OCI-LY7 (cell line): Measurements from ENCODE around the gene ZNF625. TPM values are rescaled to one million over a fixed set of nuclear protein-coding genes. Genes with fewer than 3 reads are reported as not detected.

Experiments
- BruUV-seq: library from RNA; stranded (reverse); fragments of 400-500 nt; replicated peaks from 2 replicates; lab custom pipeline; 2021; lab: Mats Ljungman, UMichigan
- CTCF ChIA-PET: fragments of 300-600 bp; sonication (Branson Sonifier 250); formaldehyde crosslinking; loops from one replicate; lab custom pipeline; 2022; ENCODE audit warnings: antibody characterized with exemption; ENCODE audit not compliant: unreplicated experiment; lab: Charles Lee
- POLR2A ChIA-PET: fragments of 300-600 bp; sonication (Branson Sonifier 250); formaldehyde crosslinking; loops from one replicate; lab custom pipeline; 2022; ENCODE audit warnings: antibody characterized with exemption; lab: Charles Lee
- DNase-seq: peaks from one replicate; pipeline ENCODE4 v3.0.0-alpha.2; 2015; ENCODE audit warnings: low spot score
- H2AFZ ChIP-seq: fragments of 200-600 bp; sonication (generic), shearing (Covaris generic); 2 replicates; pipeline ENCODE4 v1.6.1; 2014; ENCODE audit warnings: mild to moderate bottlenecking, antibody characterized with exemption, low read length, moderate library complexity
- H3K27ac ChIP-seq: fragments of 200-600 bp; sonication (generic); 2 replicates; pipeline ENCODE4 v1.5.1; 2014; ENCODE audit warnings: mixed run types, low read depth, mild to moderate bottlenecking, moderate library complexity, low read length, inconsistent platforms; ENCODE audit not compliant: poor library complexity, severe bottlenecking
- H3K36me3 ChIP-seq: fragments of 200-600 bp; sonication (generic); 2 replicates; pipeline ENCODE4 v1.6.1; 2014; ENCODE audit warnings: mild to moderate bottlenecking, antibody characterized with exemption, low read length, moderate library complexity, mixed read lengths; ENCODE audit not compliant: insufficient read depth
- H3K4me1 ChIP-seq: fragments of 200-600 bp; sonication (generic); 2 replicates; pipeline ENCODE4 v1.5.1; 2014; ENCODE audit warnings: mild to moderate bottlenecking, low read length; ENCODE audit not compliant: insufficient read depth, poor library complexity, severe bottlenecking
- H3K4me2 ChIP-seq: fragments of 200-600 bp; sonication (generic); 2 replicates; pipeline ENCODE4 v1.6.1; 2014; ENCODE audit warnings: mild to moderate bottlenecking, low read length
- H3K4me3 ChIP-seq: fragments of 200-600 bp; sonication (generic); 2 replicates; pipeline ENCODE4 v1.5.1; 2014; ENCODE audit warnings: mild to moderate bottlenecking, low read depth, low read length; ENCODE audit not compliant: poor library complexity, severe bottlenecking
- H3K79me2 ChIP-seq: fragments of 200-600 bp; sonication (generic); 2 replicates; pipeline ENCODE4 v1.6.1; 2016; ENCODE audit warnings: low read depth, mild to moderate bottlenecking, low read length, moderate library complexity, mixed read lengths; ENCODE audit not compliant: insufficient read depth
- H3K9me2 ChIP-seq: fragments of 200-600 bp; sonication (generic); 2 replicates; pipeline ENCODE4 v1.6.1; 2016; ENCODE audit warnings: mild to moderate bottlenecking, low read length, mixed read lengths; ENCODE audit not compliant: insufficient read depth
- H3K9me3 ChIP-seq: fragments of 200-600 bp; sonication (generic); 2 replicates; pipeline ENCODE4 v1.6.1; 2014; ENCODE audit warnings: mild to moderate bottlenecking, mixed run types, low read length, mixed read lengths
- H4K20me1 ChIP-seq: fragments of 200-600 bp; sonication (generic); 2 replicates; pipeline ENCODE4 v1.6.1; 2014; ENCODE audit warnings: mild to moderate bottlenecking, antibody characterized with exemption, low read length, moderate library complexity, mixed read lengths; ENCODE audit not compliant: insufficient read depth
- CTCF ChIP-seq: fragments of 200-600 bp; sonication (generic); conservative IDR thresholded peaks from 2 replicates; pipeline ENCODE4 v1.5.1; 2014; ENCODE audit warnings: mild to moderate bottlenecking, antibody characterized with exemption, low read length, moderate library complexity, mixed read lengths
- EZH2phosphoT487 ChIP-seq: fragments of 200-600 bp; sonication (generic); IDR thresholded peaks from 2 replicates; pipeline ENCODE4 v1.6.1; 2018; ENCODE audit warnings: low read depth, borderline replicate concordance, mild to moderate bottlenecking, mixed run types, antibody characterized with exemption, low read length, moderate library complexity, mixed read lengths
- intact Hi-C: fragments of 100-400 bp; cut with micrococcal nuclease; formaldehyde crosslinking; loops from one replicate; pipeline ENCODE4 v1.10.0; 2022; ENCODE audit not compliant: unreplicated experiment
- total RNA-seq, 2 experiments: library from RNA; depleted of rRNA in 1 of 2; stranded (reverse); fragments of >200 nt in 1 of 2; shearing (Covaris generic) in 1 of 2; gene quantifications; 2 replicates each; pipeline ENCODE4 v1.2.3, GENCODE V29; 2014 to 2022

ZNF625 gene
- total RNA-seq, 2 experiments from 2014 or later, result 7.8 to 9.2 TPM

- Histone ChIP-seq H3K4me3 (no peak overlapping the region), H2AFZ (no peak overlapping the region), H3K4me2 (no peak overlapping the region), H3K36me3 (peaks cover 4% of the 10 kb centered on the region), H3K9me2 (no peaks in the 10 kb centered on the region), H4K20me1 (0 out of 2 replicates have a peak, but pooled peaks cover 6% of the 10 kb centered on the region), H3K27ac (no peak overlapping the region), H3K4me1 (peaks cover 19% of the 10 kb centered on the region), H3K79me2 (peaks cover 25% of the 10 kb centered on the region), H3K9me3 (no peaks in the 10 kb centered on the region)
- POLR2A ChIA-PET, result no interaction called here
- BruUV-seq, result no TSS peak
- CTCF ChIA-PET, result no interaction called here
- TF ChIP-seq CTCF, result no peak
- no peak for TF ChIP-seq EZH2phosphoT487
- intact Hi-C loops, result loop anchor here (5.0 kb wide), 1 partner anchor 173 kb away; no protein-coding TSS in a partner anchor
- peak; percentile 28 for DNase-seq
These were observed 3.4 kb upstream of the ZNF625 start for GRCh38 chr19:12159773-12160414.

GRCh38 chr19:12155324-12155860 lies 1.1 kb downstream of the ZNF625 start:
- H3K9me2 ChIP-seq, result no peaks in the 10 kb centered on the region

More at GRCh38 chr19:12155324-12155860, 1.1 kb downstream of the ZNF625 start:
- TF ChIP-seq EZH2phosphoT487, result no peak
- no peak for TF ChIP-seq CTCF
- no peak for DNase-seq
- Histone ChIP-seq H4K20me1 (no peaks in the 10 kb centered on the region), H3K4me2 (peak overlapping the region; percentile 74), H3K36me3 (peaks cover 6% of the 10 kb centered on the region; the same call in 1 of the 2 replicates), H3K9me3 (no peaks in the 10 kb centered on the region), H2AFZ (peak overlapping the region; percentile 96; the same call in 1 of the 2 replicates), H3K79me2 (peaks cover 7% of the 10 kb centered on the region; the same call in 1 of the 2 replicates), H3K4me1 (peaks cover 15% of the 10 kb centered on the region), H3K4me3 (peak overlapping the region; percentile 92), H3K27ac (no peak overlapping the region)
- POLR2A ChIA-PET, result interaction anchor here (0.6 kb wide), 1 partner anchor 470 kb away, joined by 6 read pairs; no protein-coding TSS in a partner anchor
- CTCF ChIA-PET, result no interaction called here
- intact Hi-C loops, result loop anchor here (5.0 kb wide), 1 partner anchor 168 kb away; no protein-coding TSS in a partner anchor
- TSS peak; percentile 70 for BruUV-seq
